Lower leg skin (tissue), 3 donors: ENCODE measurements around the gene TRMT10A.

Source experiments
- CTCF ChIP-seq, 3 donors: fragments of 450-650 bp; IDR thresholded peaks; one replicate each; pipeline ENCODE4 v1.5.1; 2016; ENCODE audit warnings: antibody characterized with exemption in 3 of 3, mild to moderate bottlenecking in 3 of 3, moderate library complexity in 2 of 3
- POLR2A ChIP-seq, 2 donors: fragments of 450-650 bp; IDR thresholded peaks; one replicate each; pipeline ENCODE4 v1.6.1; 2016 to 2017; ENCODE audit warnings: antibody characterized with exemption in 2 of 2, mild to moderate bottlenecking in 1 of 2, moderate library complexity in 1 of 2

- no peak for TF ChIP-seq CTCF (IDR thresholded peaks at IDR 0.05)
- no peak for TF ChIP-seq POLR2A (IDR thresholded peaks at IDR 0.05)
Observed at GRCh38 chr4:99504804-99505502, 58.9 kb downstream of the TRMT10A start.
